Stimulated activated CD8-positive, alpha-beta memory T cell treated with anti-CD3 and anti-CD28 coated beads, Interleukin-12 subunit alpha, Interleukin-12 subunit beta, amount 100 ng/mL, for 4 hours (primary cell): ENCODE measurements around the gene NISCH.

Experiments used
- DNase-seq: peaks from one replicate; pipeline ENCODE4 v3.0.0-alpha.2; 2020; ENCODE audit warnings: low read depth

The NISCH gene

DNA sequence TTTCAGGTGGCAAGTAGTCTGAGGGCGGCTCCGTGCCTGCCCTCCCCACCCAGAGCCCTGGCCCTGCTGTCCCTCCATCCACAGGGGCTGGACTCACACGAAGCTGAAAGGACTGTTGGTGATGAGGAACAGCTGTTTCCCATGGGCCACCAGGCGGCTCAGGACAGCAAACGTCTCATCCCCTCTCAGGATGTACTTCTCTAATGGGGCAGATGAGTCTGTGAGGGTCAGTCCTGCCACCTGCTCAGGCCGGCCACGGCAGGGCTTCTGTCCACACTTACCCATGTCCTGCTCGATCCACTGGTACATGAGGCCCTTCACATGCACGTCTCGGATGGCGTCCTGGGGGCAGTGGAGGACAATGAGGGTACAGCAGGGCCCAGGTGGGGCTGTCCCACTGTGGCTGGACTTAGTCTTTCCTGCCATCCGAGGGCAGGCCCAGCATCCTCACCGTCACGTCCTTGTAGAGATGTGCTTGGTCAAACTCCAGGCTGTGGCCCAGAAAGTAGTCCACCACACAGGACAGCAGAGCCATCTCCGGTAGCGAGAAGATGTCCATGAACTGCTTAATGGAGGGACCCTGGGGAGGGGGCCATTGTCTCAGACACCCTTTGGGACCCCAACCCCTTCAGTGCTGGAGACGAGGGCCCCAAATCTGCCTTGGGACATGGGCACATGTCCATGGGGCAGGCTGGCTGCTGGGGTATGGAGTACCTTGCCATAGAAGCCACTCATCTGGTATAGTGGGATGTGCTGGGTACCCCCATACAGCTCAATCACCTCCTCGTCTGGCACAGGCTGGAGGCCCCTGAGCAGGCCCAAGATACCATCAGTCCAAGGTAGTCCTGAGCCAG lies 72.6 kb downstream of the NISCH start:
- DNase-seq, result no peak

DNA sequence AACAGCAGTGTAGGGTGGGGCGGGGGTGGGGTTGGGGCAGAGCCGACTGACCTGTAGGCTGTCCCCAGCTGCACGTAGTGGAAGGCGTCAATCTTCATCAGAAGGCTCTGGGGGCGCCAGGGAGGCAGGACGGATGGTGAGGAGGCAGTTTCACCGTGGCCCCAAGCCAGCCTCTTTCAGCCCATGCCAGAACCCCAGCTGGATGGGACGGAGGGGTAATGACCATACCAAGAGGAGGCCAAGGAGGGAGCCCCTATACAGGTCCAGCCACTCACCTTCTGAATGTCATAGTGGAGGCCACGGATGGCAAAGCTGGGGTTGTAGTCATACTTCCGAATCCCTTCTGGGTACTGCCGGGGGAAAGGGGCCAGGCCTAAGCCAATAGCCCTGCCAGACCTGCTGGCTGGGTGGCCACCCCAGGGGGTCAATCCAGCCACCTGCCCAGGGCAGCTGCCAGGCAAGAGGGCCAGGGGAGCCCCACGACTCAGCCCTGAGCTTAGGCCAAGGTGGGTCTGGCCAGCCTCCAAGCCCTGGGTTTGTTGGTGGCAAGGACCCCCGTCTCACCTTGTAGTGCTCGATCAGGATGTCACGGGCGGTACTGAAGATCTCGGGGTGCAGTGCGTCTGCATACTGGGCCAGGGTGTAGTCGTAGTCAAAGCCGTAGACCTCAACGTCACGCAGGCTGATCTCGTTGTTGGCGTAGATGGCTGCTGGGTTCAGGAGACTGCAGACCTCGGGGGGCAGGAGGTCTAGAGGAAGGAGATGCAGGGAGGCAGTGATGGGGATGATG lies 73.4 kb downstream of the NISCH start:
- no peak for DNase-seq

DNA sequence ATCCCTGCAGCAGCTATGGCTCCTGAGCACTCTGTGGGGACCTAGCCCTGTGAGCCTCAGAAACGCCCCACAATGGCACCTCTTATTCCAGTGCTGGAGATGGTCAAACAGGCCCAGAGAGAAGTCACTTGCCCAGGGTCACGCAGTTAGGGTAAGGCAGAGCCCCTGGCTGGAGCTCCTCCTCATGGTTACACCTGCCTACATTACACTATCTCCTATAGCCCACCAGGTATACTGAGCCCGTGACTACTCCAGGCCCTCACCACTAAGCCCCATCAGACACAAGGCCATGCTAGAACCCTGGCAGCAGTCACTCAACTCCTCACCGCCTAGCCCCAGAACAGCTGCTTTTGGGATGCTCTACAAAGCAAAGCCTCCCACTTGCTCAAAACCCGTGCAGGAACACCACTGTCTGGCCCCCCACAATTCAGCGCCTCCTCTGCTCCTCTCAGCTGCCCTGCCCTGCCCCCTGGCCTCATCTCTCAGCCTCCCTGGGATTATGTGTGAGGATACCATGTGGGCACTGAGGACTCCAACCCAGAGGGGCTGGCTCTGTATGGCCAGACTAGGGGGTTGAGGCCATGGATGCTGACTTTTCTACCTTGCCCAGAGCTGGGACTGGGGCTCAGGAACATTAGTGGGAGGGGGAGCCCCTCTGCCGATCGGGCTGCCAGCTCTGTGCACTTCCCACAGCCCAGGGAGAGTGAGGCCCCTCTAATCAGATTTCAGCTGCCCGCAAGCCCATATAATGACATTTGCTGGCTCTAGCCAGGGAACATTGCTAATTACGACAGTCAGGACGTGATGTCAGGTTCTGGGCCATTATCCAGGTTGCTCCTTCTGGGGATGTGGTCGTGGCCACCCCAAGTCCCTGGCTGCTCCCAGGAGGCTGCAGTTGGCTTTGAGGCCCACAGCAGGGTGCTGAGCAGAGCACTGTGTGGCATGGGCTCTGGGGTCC lies 74.3 kb downstream of the NISCH start:
- no peak for DNase-seq

DNA sequence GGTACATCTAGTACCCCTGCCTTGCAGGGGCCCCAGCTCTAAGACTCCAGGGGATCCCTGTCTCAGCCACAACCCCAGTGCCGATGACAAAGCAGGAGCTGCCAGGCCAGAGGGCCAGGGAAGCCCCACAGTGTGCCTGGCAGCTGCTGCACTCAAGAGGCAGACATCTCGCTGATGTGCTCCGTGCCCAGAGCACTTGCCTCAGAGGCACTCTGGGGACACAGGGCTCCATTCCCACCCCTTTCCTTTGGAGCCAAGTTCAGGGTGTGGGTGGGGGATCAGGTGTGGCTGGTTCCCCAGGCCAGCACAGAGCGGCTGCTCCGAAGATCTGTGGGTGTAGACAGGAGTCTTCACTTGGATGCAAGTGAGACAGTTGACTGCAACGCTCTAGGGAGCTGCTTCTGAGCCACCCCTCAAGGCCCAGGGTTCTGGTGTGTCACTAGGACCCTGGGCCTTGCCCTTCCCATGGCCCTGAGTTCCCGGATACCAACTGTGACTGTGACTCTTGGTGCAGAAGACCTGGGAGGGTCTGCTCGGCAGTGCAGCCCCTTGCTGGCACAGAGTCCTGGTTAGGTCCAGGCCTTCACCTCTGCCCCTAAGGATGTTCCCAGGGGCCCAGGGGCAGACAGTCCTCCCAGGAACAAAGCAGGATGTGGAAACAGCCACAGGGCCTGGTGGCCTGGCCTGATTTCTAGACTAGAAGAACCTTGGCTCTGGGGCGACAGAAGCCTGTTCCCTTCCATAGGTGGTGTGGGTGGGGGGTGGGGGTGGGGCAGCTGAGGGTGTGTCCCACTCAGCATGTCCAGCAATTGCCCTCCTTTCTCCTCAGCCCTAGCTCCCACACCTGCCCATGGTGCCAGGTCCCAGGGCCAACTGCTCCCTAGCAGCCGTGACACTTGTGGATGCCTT lies 75.8 kb downstream of the NISCH start:
- DNase-seq, result no peak

DNA sequence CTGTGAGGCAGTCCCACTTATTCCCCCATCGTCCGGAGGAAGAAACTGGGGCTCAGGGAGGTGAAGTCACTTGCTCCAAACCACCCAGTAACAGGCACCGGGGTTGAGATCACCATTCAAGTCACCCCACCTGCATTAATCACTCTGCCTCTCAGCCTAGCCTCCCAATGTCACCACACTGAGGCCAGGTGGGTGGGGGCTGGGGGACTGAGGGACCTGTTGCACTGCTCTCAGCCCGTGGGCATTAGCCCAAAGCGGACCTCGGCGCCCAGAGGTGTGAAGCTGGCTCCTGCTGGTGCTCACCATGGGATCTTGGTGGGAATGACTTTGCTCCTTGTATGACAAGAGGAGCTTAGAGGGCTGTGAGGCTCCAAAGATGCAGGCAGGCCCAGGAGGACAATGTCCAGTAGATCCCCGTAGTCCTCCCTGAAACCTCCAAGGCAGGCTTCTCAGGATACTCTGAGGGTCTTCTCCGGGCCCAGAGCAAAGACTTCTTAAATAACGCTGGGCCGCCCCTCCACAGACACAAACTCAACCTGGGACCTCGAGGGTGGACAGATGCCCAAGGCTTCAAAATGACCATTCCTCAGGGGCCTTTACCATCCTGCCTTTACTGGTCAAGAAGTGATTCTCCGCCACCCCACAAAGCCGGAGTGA lies 76.6 kb downstream of the NISCH start:
- no peak for DNase-seq

DNA sequence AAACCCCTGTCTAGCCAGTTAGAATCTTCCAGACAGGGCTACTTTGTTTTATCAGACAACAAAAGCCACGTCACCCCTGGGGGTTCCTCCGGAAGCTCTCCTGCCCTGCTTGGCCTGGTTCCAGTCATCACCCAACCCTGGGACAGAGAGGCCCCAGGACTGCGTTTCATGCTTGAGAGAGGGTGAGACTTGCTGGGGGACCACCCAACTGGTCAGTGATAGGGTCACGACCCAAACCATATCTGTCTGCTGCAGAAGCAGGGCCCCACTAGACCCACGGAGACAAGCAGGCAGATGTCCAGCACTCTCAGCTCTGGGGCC lies 77.1 kb downstream of the NISCH start:
- peak; percentile 18 for DNase-seq

DNA sequence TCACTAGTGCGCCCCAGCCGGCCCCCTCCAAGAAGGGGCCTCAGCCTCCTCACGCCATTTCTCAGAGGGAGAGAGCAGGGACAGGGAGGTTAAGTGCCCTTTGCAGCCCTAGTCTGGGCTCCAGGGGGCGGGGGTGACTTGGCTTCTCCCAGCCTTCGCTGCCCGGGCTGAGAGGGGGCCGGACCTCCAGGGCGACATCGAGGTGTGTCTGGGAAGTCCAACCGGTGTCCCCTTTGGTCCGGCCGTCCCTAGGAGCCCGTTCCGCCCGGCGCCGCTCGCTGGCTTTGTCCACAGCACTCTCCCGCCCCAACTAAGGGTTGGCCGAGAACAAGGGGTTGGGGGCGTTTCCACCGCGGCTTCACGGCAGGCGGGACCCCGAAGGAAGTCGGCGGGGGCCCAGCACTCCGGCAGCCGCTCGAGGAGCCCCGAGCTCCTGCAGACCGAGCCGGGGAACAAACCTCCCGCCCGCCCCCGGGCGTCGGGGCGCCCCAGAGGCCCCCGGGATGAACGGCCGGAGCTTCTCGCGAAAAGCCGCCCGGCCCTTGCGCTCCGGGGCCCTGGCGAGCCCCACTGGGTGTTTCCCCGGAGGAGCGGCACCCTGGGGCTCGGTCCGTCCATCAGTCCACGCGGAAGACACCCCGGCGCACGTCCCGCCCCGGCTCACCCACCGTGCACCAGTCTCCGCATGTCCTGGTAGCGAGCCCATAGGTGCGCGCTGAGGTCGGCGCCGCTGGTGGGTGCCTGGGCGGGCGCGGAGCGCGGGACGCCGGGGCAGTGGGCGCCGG lies 77.6 kb downstream of the NISCH start:
- peak; percentile 15 for DNase-seq

DNA sequence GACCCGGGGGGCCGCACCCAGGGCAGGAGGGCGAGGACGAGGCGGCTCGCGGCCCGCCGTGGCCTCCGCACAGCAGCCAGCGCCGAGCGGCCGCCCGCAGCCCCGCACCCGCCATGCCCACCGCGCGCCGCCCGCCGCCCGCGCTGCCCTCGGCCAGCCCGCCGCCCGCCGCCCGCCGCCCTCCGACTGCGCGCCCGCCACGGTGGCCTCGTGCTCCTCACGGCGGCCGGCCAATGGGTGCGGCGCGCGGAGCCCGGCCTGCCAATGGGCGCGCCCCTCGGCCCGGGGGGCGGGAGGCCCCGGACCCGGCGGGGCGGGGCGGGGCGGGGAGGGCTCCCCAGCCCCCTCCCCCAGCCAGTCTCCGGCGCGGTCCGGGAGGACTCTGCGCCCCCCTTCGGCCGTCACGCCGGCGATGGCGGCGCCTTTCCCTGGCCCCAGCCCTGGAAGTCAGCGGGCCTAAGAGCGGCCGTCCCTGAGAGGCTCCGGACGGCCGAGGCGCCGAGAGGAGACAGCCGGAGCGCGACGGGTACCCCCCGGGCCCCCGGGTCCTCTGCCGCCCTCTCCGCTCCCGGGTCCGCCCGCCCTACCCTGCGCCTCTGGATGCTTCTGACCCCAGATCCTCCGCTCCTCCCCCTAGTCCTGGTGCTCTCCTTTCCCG lies 78.3 kb downstream of the NISCH start, which contains the start of gene NT5DC2:
Gene NT5DC2 (minus strand): TSS at position 235 of the 658 bp plus-strand sequence. CDS start 120 bp downstream, at position 115.
- peak; percentile 61 for DNase-seq

DNA sequence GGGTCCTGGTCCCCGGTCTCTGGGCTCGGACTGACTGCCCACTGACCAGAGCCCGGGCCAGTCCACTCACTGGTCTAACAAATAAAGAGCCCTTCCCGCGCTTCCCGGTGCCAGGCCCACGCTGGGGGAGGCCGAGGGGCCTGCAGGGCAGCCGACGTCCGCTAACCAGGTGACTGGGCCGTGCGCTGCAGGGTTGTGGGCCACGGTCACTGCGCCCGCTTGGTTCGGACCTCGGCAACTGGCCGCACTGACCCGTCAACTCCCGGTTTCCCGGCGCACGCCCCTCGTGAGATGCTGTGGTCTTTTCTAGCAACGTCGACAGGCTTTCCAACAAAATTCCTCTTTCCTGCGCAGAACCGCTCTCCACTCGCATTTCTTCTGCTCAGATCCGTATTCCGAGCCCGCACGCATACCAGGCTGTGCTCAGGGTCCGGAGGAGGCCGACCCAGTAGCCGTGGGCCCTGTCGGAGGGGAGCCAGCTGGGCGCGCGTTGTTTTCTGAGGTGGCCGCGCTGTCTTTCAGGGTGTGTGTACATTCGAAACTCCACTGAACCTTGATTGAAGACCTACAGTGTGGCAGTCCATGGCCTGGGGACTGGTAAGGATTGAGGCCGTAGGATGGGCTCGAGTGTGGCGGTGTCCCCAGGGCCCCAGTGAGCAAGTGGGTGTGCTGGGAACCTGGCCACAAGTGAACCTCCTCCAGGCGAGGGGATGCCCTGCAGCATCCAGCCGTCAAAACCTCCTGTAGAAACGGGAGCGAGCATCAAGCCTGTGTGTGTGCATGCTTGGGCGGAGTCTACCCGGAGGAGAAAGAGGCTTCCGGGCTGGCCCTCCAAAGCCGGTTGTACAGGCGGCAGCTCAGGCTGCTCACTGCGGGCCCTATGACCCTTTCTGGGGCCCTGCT lies 79.1 kb downstream of the NISCH start:
- DNase-seq, result no peak

DNA sequence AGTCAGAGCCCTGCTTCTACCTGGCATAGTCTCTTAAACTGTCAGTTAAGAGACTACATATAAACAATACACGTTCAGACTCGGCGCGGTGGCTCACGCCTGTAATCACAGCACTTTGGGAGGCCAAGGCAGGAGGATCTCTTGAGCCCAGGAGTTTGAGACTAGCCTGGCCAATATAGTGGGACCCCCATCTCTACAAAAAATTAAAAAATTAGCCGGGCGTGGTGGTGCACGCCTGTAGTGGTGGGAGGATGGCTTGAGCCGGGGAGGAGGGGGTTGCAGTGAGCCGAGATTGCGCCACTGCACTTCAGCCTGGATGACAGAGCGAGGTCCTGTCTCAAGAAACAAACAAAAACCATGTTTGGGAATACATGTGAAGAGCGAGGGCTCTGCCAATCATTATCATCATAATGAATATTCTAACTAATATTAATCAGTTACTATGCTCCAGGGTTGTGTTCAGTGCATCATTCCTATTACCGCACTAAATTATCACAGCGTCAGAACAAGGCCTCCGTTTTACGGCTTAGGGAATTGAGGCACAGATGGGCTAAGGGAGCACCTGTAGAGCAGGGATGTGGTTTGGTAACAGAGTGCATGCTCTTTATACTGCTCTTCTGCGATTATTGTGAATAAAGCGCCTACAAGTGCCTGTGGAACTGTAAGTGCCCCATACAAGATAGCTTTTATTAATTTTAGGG lies 80.2 kb downstream of the NISCH start:
- no peak for DNase-seq

DNA sequence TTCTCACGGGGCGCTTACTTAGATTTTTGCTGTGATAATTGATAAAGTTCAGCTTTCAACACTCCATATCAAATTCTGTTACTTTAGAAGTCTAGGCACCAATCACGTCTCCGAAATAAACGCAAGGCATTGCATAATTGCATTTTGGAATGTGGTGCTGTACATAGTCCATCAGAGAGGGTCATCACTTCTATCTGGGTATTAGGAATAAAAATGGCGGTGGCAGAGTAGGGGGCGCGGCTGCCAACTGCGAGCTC lies 80.6 kb downstream of the NISCH start:
- no peak for DNase-seq

DNA sequence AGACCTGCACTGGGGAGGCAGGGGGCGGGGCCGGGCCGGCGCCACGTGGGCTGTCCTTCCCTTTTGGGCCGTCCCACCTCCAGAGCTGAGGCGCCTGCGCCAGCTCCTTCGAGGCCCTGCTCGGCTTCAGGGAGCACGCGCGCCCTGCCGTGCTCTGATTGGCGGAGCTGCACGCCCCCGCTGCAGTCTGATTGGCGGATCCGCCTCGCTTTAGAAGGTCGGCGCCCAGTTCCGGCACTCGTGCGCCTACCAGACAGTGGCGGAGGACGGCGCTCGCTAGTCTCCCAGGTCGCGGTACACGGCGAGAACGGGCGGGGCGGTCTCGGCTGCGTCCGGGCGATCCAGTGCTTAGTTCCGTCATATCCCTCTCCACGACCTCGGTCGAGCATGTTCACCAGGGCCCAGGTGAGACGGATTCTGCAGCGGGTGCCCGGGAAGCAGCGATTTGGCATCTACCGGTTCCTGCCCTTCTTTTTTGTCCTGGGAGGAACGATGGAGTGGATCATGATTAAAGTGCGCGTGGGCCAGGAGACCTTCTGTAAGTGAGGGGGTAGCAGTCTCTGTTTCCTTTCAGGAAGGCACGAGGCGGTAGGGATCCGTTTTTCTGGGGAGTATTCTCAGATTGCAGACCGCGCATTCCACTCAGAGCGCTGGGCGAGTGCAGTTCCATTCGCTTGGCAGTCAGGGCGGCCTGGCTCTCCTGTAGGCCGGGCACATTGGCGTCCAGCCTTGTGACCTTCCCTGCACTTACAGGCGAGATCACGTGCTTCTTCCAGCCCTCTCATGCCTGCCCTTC lies 81.2 kb downstream of the NISCH start, which contains the start of gene UQCC5:
Gene UQCC5 (plus strand): TSS at position 237 of the 796 bp plus-strand sequence. CDS start 151 bp downstream, at position 388.
- peak; percentile 96 for DNase-seq

DNA sequence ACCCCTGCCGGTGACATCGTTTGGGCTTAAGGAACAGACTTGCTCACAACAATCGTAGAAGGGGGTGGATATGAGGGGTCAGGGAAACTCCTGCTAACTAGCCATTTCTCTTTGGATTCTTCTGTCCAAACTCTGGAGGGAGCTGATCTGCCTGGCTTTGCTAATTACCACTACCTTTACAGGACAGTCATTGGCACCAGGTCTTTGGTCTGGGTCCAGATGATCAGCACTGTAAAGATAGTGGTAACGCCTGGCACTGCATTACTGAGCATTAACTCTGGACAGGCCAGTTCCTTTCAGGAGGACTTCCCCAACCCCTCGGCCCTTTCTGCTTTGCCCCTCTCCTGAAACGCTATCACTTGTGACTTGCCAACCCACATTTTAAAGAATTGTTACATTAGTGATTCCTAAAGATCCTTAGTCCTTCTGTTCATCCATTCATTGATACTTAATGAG lies 81.8 kb downstream of the NISCH start:
- no peak for DNase-seq

DNA sequence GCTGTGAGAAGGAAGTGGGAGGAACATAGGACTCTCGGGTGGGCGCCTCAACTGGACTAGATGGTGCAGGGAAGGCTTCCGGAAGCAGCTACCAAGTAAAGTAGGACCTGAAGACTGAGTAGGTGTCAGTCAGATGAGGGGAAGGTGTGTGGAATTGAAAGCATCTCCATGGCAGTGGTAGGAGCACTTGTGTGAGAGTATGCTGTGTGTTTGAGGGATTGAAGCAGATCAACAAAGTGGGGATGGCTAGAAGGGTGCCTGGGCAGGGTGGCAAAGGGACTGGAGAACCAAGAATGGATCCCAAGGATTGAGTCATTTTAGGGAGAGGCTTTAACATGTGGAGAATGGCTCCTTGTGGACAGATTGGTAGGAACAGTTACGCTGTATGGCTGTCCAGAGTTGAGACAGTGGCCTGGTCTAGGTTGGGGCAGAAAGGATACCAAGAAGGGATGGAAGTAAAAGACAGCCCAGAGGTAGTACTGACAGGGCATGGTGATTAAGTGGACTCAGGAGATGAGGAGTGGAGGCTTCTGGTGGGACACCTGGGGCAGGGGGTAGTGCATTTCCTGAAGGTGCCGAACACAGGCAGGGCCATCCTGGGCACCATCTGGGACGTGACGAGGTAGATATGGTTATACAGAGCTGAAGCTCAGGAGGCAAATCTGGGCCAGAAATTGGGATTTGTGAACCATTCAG lies 82.5 kb downstream of the NISCH start:
- DNase-seq, result no peak

DNA sequence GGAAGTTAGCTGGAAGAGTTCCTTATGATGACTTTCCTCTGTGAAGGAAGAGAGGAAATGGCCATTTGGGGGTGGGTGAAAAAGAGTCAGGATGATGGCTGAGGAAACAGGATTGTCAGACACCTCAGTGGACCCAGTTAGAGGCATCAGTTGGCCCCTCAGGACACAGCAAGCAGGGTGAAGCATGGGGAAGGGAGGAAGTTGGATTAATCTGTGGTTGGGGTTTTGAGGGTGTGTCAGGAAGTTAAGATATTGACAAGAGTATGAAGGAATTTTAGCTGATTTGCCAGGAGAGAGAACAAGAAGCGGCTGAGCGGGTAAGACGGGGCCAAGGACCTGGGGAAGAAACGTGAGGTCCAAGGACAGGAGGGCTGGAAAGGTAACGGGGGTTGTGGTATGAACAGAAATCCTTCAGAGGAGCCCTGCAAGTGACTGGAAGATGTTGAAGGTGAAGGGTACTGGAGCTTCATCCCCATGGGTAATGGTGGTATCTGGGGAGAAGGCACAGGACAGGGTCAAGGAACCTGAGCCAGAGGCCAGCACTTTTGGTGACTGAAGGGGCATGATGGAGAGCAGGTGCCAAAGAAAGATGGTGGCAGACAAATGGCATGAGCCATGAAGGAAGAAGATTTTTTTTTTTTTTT lies 83.7 kb downstream of the NISCH start:
- no peak for DNase-seq

DNA sequence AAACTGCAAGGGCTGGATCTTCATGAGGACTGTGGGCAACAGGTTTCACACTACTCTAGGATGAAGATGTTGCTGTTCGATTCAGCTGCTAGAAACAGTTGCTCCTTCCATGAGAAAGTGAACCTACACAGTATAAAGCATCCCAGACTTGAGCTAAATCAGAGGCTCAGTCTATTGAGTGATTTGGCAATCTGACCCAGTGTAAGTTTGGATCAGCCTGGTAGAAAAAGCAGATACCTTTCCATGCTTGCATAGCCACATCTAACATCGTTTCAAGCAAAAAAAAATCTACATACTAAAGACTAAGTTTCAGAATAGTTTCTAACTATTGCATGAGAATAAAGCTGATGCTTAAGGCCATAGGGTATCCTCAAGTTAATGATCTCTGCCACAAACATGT lies 85.6 kb downstream of the NISCH start:
- DNase-seq, result no peak
